Mesodermal cell (in vitro differentiated cells): Measurements from ENCODE around the gene SF3B3.

Source experiments
- H3K27ac ChIP-seq: 2 replicates; pipeline ENCODE4 v1.7.0; 2013; ENCODE audit warnings: mild to moderate bottlenecking, low read depth, low read length, moderate library complexity; ENCODE audit not compliant: severe bottlenecking
- H3K36me3 ChIP-seq: 2 replicates; pipeline ENCODE4 v1.7.1; 2013; ENCODE audit warnings: mild to moderate bottlenecking, low read length, moderate library complexity; ENCODE audit not compliant: control insufficient read depth, insufficient read depth
- H3K4me1 ChIP-seq: one replicate; pipeline ENCODE4 v1.7.1; 2013; ENCODE audit warnings: mild to moderate bottlenecking, low read length; ENCODE audit not compliant: insufficient read depth, control insufficient read depth, poor library complexity, severe bottlenecking
- H3K4me3 ChIP-seq: 2 replicates; pipeline ENCODE4 v1.7.0; 2013; ENCODE audit warnings: low read length, control low read depth, mild to moderate bottlenecking; ENCODE audit not compliant: insufficient read depth, poor library complexity, severe bottlenecking; ENCODE audit errors: extremely low read depth
- H3K9me3 ChIP-seq: 2 replicates; pipeline ENCODE4 v1.7.1; 2013; ENCODE audit warnings: mild to moderate bottlenecking, low read length, moderate library complexity; ENCODE audit not compliant: control insufficient read depth
- WGBS, 2 experiments: methylation state at CpG; one replicate each; pipeline ENCODE4 v1.1.5; 2013; ENCODE audit warnings: missing lambda C conversion rate in 2 of 2; ENCODE audit not compliant: insufficient coverage in 2 of 2; 5-methylcytosine and 5-hydroxymethylcytosine counted together

SF3B3 gene

DNA sequence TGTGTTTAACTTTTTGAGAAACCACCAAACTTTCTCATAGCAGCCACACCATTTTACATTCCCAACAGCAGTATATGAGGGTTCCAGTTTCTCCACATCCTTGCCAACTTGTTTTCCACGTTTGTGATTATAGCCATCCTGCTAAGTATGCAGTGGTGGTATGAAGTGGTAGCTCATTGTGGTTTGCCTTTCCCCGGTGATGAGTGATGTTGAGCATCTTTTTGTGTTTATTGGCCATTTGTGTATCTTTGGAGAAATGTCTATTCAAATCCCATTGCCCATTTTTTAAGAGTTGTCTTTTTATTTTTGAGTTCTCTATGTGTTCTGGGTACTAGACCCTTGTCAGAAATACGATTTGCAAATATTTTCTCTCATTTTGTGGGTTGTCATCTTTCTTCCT, 17.4 kb downstream of the SF3B3 start:
- no peak overlapping the region for H3K27ac ChIP-seq
- H3K36me3 ChIP-seq: peaks cover 99% of the 10 kb centered on the region
- H3K4me3 ChIP-seq: no peak overlapping the region
- H3K9me3 ChIP-seq: no peaks in the 10 kb centered on the region
- H3K4me1 ChIP-seq: no peaks in the 10 kb centered on the region
- WGBS, 2 experiments: 89% methylated on average over 1 of the region's 3 CpGs; no CpG with 5 or more reads in 1 of the 2 experiments

DNA sequence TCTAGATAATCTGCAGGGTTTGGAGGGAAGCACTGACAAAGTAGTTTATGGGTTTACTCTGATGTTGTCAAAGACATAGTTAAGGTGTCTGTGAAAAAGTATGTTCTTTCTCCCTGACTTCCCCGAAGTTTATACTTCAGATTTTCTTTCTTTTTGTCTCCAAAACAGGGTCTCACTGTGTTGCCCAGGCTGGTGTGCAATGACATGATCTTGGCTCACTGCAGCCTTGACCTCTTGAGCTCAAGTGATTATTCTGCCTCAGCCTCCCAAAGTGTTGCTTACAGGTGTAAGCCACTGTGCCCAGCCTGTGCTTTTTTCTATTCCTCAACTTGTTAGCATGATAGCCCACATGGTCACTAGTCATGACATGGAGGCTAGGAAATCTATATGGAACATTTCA, 20.9 kb downstream of the SF3B3 start:
- WGBS, 2 experiments: no CpG with 5 or more reads among the region's 1 CpG
- H3K36me3 ChIP-seq: peaks cover 98% of the 10 kb centered on the region
- no peak overlapping the region for H3K27ac ChIP-seq
- no peak overlapping the region for H3K4me3 ChIP-seq
- H3K9me3 ChIP-seq: no peaks in the 10 kb centered on the region
- no peaks in the 10 kb centered on the region for H3K4me1 ChIP-seq

DNA sequence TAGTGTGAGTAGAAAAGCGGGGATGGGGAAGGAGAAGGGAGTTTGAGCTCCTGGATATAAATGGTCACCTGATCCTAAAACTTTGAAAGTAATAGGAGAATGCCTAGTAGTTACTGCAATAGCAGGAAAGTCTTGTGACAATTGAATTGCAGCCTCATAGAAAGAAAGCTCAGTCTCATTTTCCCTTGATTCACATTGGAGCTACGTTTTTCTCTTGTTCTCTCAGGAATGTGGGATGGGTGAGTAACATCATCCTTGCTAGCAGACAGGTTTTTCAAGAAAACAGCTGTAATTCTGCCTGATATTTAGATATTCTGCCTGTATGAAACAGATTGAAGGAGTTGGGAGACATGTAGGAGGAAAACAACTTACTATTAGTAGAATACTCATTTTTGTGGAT, 25.3 kb downstream of the SF3B3 start:
- Histone ChIP-seq H3K27ac (no peak overlapping the region), H3K4me3 (no peak overlapping the region), H3K4me1 (peaks cover 3% of the 10 kb centered on the region), H3K9me3 (no peaks in the 10 kb centered on the region), H3K36me3 (peaks cover 97% of the 10 kb centered on the region)
- 100% methylated on average over 1 to 2 of the region's 2 CpGs for WGBS, 2 experiments

DNA sequence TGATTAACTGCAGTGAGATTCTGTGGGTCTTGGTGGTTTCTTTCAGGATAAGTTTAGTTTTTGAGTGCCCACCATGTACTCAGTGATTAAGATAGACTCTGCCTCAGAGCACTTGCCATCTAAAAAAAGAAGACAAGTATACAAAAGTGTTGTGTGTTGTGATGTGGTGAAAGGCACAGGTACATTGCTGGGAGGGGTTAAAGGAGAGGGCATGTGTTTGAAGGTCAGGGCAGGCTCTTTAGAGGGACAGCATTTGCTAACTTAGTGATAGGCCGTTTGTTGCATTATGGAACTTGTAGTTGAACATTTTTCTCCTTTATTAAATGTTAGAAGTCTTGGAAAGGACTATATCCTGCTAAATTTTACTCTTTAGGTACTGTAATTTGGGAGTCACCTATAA, 26.5 kb downstream of the SF3B3 start:
- H3K4me3 ChIP-seq: no peak overlapping the region
- H3K9me3 ChIP-seq: no peaks in the 10 kb centered on the region
- H3K27ac ChIP-seq: no peak overlapping the region
- peaks cover 97% of the 10 kb centered on the region for H3K36me3 ChIP-seq
- H3K4me1 ChIP-seq: peaks cover 3% of the 10 kb centered on the region
- no CpG with 5 or more reads among the region's 1 CpG for WGBS, 2 experiments

DNA sequence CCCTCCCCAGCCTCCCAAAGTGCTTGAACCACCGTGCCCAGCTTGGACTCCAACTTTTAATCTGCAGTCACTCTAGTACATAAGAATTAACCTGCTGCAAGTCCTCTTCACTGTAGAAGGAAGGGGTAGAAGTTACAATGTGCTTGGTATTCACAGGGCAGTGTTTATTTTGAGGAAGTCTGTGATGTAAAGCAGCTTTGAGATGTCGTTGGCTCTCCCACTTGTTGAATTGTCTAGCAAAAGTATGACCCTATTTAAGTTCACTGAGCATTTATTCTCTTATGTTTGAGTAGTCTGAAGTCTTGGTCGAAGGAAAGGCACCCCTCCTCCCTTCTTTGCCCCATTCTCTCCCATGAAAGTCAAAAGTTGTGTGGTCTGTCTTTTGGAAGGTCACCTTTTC, 28.2 kb downstream of the SF3B3 start:
- 100% methylated on average over 1 to 2 of the region's 3 CpGs for WGBS, 2 experiments
- H3K36me3 ChIP-seq: peaks cover 97% of the 10 kb centered on the region

DNA sequence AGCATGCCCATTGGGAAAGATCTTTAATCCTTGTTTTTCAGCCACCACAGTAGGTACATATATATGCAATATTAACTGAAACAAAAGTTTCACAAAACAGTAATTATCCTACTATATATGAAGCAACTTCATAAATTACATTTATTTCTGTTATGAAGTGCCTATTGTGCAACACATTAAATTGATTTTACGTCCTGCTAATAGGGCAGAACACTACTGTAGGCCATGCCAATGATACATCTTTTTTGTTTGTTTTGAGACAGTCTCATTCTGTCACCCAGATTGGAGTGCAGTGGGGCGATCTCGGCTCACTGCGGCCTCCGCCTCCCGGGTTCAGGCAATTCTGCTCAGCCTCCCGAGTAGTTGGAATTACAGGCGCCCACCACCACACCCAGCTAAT, 29.1 kb downstream of the SF3B3 start:
- peaks cover 97% of the 10 kb centered on the region for H3K36me3 ChIP-seq
- no peaks in the 10 kb centered on the region for H3K9me3 ChIP-seq
- H3K27ac ChIP-seq: no peak overlapping the region
- no peak overlapping the region for H3K4me3 ChIP-seq
- 83 to 97% methylated on average over 4 to 7 of the region's 8 CpGs for WGBS, 2 experiments
- H3K4me1 ChIP-seq: peaks cover 3% of the 10 kb centered on the region

More for the DNA sequence above, 28.2 kb downstream of the SF3B3 start:
- H3K9me3 ChIP-seq: no peaks in the 10 kb centered on the region
- H3K4me1 ChIP-seq: peaks cover 3% of the 10 kb centered on the region
- H3K27ac ChIP-seq: no peak overlapping the region
- H3K4me3 ChIP-seq: no peak overlapping the region

DNA sequence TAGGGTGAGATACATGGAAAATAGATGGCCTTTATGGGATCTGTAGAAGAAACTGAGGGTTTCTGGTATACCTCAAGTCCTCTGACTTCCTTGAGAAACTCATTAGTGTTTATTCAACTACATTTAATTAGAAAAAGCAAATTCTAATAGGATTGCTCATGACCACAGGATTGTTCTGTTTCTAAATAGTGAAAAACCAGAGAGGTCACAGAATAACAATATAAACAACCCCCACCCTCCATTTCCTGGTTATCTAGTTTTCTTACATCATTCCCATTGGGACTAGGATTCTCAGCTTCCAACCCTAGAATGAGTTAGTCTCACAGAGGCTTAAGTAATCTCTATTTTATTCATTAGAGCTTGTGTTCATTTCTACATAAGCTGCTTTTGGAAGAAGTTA, 30.0 kb downstream of the SF3B3 start:
- Histone ChIP-seq H3K36me3 (peaks cover 97% of the 10 kb centered on the region), H3K9me3 (no peaks in the 10 kb centered on the region), H3K4me1 (peaks cover 3% of the 10 kb centered on the region), H3K4me3 (no peak overlapping the region), H3K27ac (no peak overlapping the region)

DNA sequence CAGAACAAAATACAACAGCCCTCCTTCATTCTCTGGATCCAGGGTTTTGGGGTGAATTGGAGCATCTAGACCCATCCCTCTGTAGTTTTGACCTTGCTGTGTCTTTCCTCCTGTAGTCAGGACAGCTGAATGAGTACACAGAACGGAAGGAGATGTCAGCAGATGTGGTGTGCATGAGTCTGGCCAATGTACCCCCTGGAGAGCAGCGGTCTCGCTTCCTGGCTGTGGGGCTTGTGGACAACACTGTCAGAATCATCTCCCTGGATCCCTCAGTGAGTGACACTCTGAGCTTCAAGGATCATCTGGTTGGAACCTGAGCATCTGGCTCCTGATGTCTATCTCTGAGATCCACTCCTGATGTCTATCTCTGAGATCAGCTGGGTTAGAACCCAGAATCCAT, 32.4 kb downstream of the SF3B3 start:
- Histone ChIP-seq H3K4me1 (peaks cover 3% of the 10 kb centered on the region), H3K4me3 (no peak overlapping the region), H3K36me3 (peaks cover 97% of the 10 kb centered on the region), H3K27ac (no peak overlapping the region), H3K9me3 (no peaks in the 10 kb centered on the region)
- WGBS, 2 experiments: 93 to 100% methylated on average over 3 of the region's 3 CpGs

DNA sequence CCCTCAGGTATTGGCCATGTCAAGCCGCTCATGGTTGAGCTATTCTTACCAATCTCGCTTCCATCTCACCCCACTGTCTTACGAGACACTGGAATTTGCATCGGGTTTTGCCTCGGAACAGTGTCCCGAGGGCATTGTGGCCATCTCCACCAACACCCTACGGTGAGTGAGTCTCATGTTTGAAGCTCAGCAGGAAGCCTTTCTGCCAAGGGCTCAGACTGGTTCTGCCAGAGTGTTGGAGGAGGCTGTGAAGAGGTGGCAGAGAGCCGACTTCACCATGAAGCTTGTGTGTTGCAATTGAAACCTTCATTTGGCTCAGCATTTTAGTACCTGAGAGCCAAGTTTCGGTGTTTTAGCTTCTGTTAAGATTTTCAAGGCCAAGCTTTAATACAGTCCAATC, 38.0 kb downstream of the SF3B3 start:
- Histone ChIP-seq H3K9me3 (no peaks in the 10 kb centered on the region), H3K4me3 (no peak overlapping the region), H3K4me1 (no peaks in the 10 kb centered on the region), H3K27ac (no peak overlapping the region), H3K36me3 (peaks cover 99% of the 10 kb centered on the region)
- 93 to 97% methylated on average over 7 to 9 of the region's 9 CpGs for WGBS, 2 experiments

DNA sequence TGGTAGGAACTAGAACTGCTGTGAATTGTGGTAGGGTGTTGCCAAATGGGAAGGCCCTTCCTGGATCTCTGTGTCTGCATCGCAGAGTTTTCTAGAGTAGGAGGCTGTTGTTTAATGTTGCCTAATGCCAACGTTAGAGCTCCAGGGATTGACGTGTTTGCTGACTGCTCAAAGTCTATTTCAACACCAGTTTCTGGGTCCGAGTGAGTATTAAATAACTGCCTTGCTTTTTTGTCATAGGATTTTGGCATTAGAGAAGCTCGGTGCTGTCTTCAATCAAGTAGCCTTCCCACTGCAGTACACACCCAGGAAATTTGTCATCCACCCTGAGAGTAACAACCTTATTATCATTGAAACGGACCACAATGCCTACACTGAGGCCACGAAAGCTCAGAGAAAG, 40.0 kb downstream of the SF3B3 start:
- Histone ChIP-seq H3K36me3 (peaks cover 100% of the 10 kb centered on the region), H3K27ac (no peak overlapping the region)
- 92 to 100% methylated on average over 5 to 6 of the region's 7 CpGs for WGBS, 2 experiments

DNA sequence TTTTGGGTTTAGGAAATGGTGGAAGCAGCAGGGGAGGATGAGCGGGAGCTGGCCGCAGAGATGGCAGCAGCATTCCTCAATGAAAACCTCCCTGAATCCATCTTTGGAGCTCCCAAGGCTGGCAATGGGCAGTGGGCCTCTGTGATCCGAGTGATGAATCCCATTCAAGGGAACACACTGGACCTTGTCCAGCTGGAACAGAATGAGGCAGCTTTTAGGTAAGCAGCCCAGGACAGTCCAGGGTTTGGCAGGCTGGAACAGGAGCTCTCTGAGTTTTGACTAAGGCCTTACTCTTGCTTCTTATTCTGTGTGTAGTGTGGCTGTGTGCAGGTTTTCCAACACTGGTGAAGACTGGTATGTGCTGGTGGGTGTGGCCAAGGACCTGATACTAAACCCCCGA, 41.4 kb downstream of the SF3B3 start:
- H3K27ac ChIP-seq: no peak overlapping the region
- peaks cover 100% of the 10 kb centered on the region for H3K36me3 ChIP-seq
- WGBS, 2 experiments: 93 to 96% methylated on average over 4 of the region's 4 CpGs
- H3K9me3 ChIP-seq: no peaks in the 10 kb centered on the region
- no peak overlapping the region for H3K4me3 ChIP-seq
- no peaks in the 10 kb centered on the region for H3K4me1 ChIP-seq

More for the DNA sequence above, 40.0 kb downstream of the SF3B3 start:
- Histone ChIP-seq H3K4me1 (no peaks in the 10 kb centered on the region), H3K4me3 (no peak overlapping the region), H3K9me3 (no peaks in the 10 kb centered on the region)
